Astrocyte (in vitro differentiated cells and primary cell): ENCODE data around the gene NPL.

ENCODE experiments used
- CTCF ChIP-seq: IDR thresholded peaks from 2 replicates; pipeline ENCODE4 v1.5.1; 2011; ENCODE audit warnings: low read depth, mild to moderate bottlenecking, inconsistent platforms, low read length, moderate library complexity; ENCODE audit not compliant: insufficient read depth
- EZH2 ChIP-seq: IDR thresholded peaks from 2 replicates; pipeline ENCODE4 v1.6.1; 2012; ENCODE audit warnings: mild to moderate bottlenecking, low read length, inconsistent platforms; ENCODE audit not compliant: insufficient read depth

- TF ChIP-seq CTCF: no peak
- TF ChIP-seq EZH2: no peak
Observed at GRCh38 chr1:182848736-182849135, 59.2 kb downstream of the NPL start.
